HG02981 (cell line): Measurements from ENCODE around the gene MARF1.

Experiments used
- ATAC-seq: cut with Tn5 transposase; IDR thresholded peaks from one replicate; pipeline ENCODE4 v1.9.1; 2021; ENCODE audit warnings: mild to moderate bottlenecking, moderate library complexity; ENCODE audit not compliant: unreplicated experiment

The MARF1 gene

GRCh38 chr16:15601212-15601879, 41.6 kb downstream of the MARF1 start:
- no peak for ATAC-seq

GRCh38 chr16:15599303-15600070, 43.5 kb downstream of the MARF1 start:
- ATAC-seq: no peak

- ATAC-seq: no peak
Observed at GRCh38 chr16:15598648-15599190, 44.2 kb downstream of the MARF1 start.

- ATAC-seq: no peak
Observed at GRCh38 chr16:15597822-15598647, 44.9 kb downstream of the MARF1 start.

- ATAC-seq: no peak
Observed at GRCh38 chr16:15597135-15597534, 45.8 kb downstream of the MARF1 start.

GRCh38 chr16:15594711-15595320, 48.1 kb downstream of the MARF1 start:
- no peak for ATAC-seq

- ATAC-seq: no peak
Observed at GRCh38 chr16:15593235-15593634, 49.7 kb downstream of the MARF1 start.

- ATAC-seq: no peak
Observed at GRCh38 chr16:15592324-15592723, 50.6 kb downstream of the MARF1 start.

- ATAC-seq: no peak
Observed at GRCh38 chr16:15587152-15587825, 55.7 kb downstream of the MARF1 start.

GRCh38 chr16:15586716-15587115, 56.2 kb downstream of the MARF1 start:
- no peak for ATAC-seq

GRCh38 chr16:15585956-15586355, 57.0 kb downstream of the MARF1 start:
- no peak for ATAC-seq

GRCh38 chr16:15583526-15583925, 59.4 kb downstream of the MARF1 start:
- no peak for ATAC-seq

GRCh38 chr16:15581127-15581815, 61.7 kb downstream of the MARF1 start:
- ATAC-seq: no peak

GRCh38 chr16:15578824-15579223, 64.1 kb downstream of the MARF1 start:
- ATAC-seq: no peak

GRCh38 chr16:15576960-15577958, 65.7 kb downstream of the MARF1 start:
- no peak for ATAC-seq

GRCh38 chr16:15575293-15576049, 67.5 kb downstream of the MARF1 start:
- no peak for ATAC-seq

GRCh38 chr16:15574614-15574948, 68.4 kb downstream of the MARF1 start:
- no peak for ATAC-seq
